ENCODE measurements around the gene EPS8.

EPS8 gene

DNA sequence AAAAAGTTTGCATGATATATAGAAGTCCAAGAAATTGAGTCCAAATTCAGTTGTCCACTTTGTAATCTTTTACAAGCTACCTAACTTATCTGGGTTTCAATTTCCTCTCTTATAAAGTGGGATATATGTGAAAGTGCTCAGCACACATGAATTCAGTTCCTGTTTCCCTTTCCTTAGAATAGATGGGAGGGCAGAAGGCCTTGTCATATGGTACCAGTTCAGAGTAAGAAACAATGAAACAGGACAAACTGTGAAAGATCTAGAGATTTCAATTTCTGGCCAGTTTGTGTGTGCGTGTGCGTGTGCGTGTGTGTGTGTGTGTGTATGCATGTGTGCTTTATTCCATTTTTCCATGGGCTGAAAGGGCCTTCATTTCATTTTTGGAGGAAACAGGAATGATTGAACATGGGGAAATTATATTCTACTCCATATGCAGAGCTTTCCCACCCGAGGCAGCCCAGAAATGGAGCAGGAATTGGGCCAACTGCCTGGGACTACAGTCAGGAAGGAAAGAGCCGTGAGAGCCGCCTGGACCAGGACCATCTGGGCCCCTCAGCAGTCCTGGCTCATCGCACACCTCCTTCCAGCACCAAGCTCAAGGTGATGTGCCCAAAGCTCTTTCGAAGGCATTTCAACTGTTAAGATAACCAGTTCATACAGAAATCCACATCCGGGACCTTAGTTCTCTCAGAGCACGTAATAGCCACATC is 183.2 kb downstream of the EPS8 start:
- TF ChIP-seq, protein P1, sequence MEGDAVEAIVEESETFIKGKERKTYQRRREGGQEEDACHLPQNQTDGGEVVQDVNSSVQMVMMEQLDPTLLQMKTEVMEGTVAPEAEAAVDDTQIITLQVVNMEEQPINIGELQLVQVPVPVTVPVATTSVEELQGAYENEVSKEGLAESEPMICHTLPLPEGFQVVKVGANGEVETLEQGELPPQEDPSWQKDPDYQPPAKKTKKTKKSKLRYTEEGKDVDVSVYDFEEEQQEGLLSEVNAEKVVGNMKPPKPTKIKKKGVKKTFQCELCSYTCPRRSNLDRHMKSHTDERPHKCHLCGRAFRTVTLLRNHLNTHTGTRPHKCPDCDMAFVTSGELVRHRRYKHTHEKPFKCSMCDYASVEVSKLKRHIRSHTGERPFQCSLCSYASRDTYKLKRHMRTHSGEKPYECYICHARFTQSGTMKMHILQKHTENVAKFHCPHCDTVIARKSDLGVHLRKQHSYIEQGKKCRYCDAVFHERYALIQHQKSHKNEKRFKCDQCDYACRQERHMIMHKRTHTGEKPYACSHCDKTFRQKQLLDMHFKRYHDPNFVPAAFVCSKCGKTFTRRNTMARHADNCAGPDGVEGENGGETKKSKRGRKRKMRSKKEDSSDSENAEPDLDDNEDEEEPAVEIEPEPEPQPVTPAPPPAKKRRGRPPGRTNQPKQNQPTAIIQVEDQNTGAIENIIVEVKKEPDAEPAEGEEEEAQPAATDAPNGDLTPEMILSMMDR (IDR thresholded peaks at IDR 0.05): no peak
- intact Hi-C loops (cut with DNase I; ENCODE audit: low total_unique reads): no loop called here
- no peak overlapping the region for H3K27ac ChIP-seq
- H3K4me3 ChIP-seq: no peak overlapping the region
- H3K27me3 ChIP-seq: no peaks in the 10 kb centered on the region
- H3K9me3 ChIP-seq: no peaks in the 10 kb centered on the region
- no peaks in the 10 kb centered on the region for H3K36me3 ChIP-seq
- no peak for DNase-seq
- no peaks in the 10 kb centered on the region for H3K4me1 ChIP-seq

- Histone ChIP-seq H3K27ac (no peak overlapping the region), H3K4me3 (no peak overlapping the region), H3K9me3 (no peaks in the 10 kb centered on the region), H3K4me1 (peaks cover 0 to 13% (median 8%) of the 10 kb centered on the region in 4 donors), H3K27me3 (no peaks in the 10 kb centered on the region), H3K36me3 (no peaks in the 10 kb centered on the region)
- intact Hi-C loops (cut with DNase I; ENCODE audit: low total_unique reads): no loop called here
- DNase-seq: no peak
- TF ChIP-seq, protein P1 (IDR thresholded peaks at IDR 0.05): no peak
Observed at GRCh38 chr12:15603474-15604085, 185.6 kb downstream of the EPS8 start.

DNA sequence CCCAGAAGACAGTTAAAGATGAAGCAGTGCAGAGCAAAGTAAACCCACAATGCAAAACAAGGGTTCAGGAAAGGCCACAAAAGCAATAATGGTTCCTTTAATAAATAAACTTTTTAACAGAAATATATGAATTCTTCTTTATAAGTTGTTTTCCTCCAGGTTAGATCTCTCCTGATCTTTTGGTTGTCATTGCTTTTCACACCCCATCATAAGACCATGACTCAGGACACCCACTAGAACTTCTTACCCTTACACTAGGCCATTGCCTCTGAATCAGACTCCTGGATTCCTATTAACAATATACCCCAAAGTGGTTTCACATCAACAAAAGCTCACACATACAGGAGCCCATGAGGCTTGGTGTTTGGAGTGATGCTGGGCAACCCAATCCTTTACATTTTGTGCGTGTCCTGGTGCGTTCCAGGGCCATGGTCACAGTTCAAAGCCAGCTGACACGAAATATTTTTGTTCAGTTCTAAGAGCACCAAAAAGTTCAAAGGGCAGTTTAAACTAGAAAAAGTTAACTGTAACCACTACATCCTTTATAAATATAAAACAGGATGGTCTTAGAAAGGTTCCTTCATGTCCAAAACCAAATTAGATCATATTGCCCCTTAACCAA is 187.0 kb downstream of the EPS8 start:
- no peaks in the 10 kb centered on the region for H3K9me3 ChIP-seq
- no peaks in the 10 kb centered on the region for H3K36me3 ChIP-seq
- no peak overlapping the region for H3K27ac ChIP-seq
- H3K4me3 ChIP-seq: no peak overlapping the region
- TF ChIP-seq, protein P1 (IDR thresholded peaks at IDR 0.05): no peak
- peaks cover 0 to 13% (median 8%) of the 10 kb centered on the region in 4 donors for H3K4me1 ChIP-seq
- no peaks in the 10 kb centered on the region for H3K27me3 ChIP-seq
- intact Hi-C loops (cut with DNase I; ENCODE audit: low total_unique reads): no loop called here
- DNase-seq: no peak

GRCh38 chr12:15601210-15601800 is 187.9 kb downstream of the EPS8 start:
- Histone ChIP-seq H3K9me3 (no peaks in the 10 kb centered on the region), H3K4me3 (no peak overlapping the region), H3K36me3 (no peaks in the 10 kb centered on the region), H3K4me1 (peaks cover 0 to 13% (median 8%) of the 10 kb centered on the region in 4 donors), H3K27me3 (no peaks in the 10 kb centered on the region), H3K27ac (no peak overlapping the region)
- intact Hi-C loops (cut with DNase I; ENCODE audit: low total_unique reads): no loop called here
- DNase-seq: no peak
- TF ChIP-seq, protein P1 (IDR thresholded peaks at IDR 0.05): no peak

GRCh38 chr12:15600223-15600935 is 188.8 kb downstream of the EPS8 start:
- intact Hi-C loops (cut with DNase I; ENCODE audit: low total_unique reads): no loop called here
- TF ChIP-seq, protein P1 (IDR thresholded peaks at IDR 0.05): no peak
- H3K27ac ChIP-seq: no peak overlapping the region
- no peak for DNase-seq
- no peaks in the 10 kb centered on the region for H3K27me3 ChIP-seq
- H3K4me3 ChIP-seq: no peak overlapping the region
- peaks cover 0 to 13% (median 8%) of the 10 kb centered on the region in 4 donors for H3K4me1 ChIP-seq
- H3K36me3 ChIP-seq: no peaks in the 10 kb centered on the region
- H3K9me3 ChIP-seq: no peaks in the 10 kb centered on the region
